SK-N-SH (cell line): ENCODE results near the gene CHPF2. TPM values are rescaled to one million over a fixed set of nuclear protein-coding genes. Genes with fewer than 3 reads are reported as not detected.

Experiments
- CTCF ChIA-PET: fragments of 300-600, 350-600 bp; formaldehyde crosslinking; extraction: SDS; loops from one replicate; lab custom pipeline; 2021; lab: Yijun Ruan, JAX
- POLR2A ChIA-PET: fragments of 350-600 bp; sonication (Branson Sonifier 250); formaldehyde crosslinking; extraction: SDS; loops from one replicate; lab custom pipeline; 2020; ENCODE audit warnings: antibody characterized with exemption, inconsistent platforms; lab: Yijun Ruan, JAX
- DNase-seq: peaks from one replicate; pipeline ENCODE4 v3.0.0; 2012
- H2AFZ ChIP-seq: fragments of 200-600 bp; sonication (generic); 2 replicates; pipeline ENCODE4 v1.8.1; 2016; ENCODE audit warnings: antibody characterized with exemption, mild to moderate bottlenecking, low read depth
- H3F3A ChIP-seq: fragments of 200-600 bp; sonication (generic); replicated peaks from 2 replicates; pipeline ENCODE3; 2016; ENCODE audit warnings: antibody characterized with exemption, mild to moderate bottlenecking; ENCODE audit not compliant: insufficient read depth
- H3K27ac ChIP-seq, 2 experiments: fragments of 200-500 bp in 1 of 2; fragments of 200-600 bp in 1 of 2; sonication (Bioruptor generic) in 1 of 2; sonication (generic), shearing (Covaris generic) in 1 of 2; 2 replicates each; pipeline versions ENCODE4 v1.5.1 to v1.6.1; 2014 to 2016; ENCODE audit warnings: low read depth in 2 of 2, inconsistent platforms in 1 of 2, low read length in 1 of 2, mild to moderate bottlenecking in 1 of 2, mixed read lengths in 1 of 2
- H3K27me3 ChIP-seq: fragments of 200-600 bp; sonication (generic), shearing (Covaris generic); 2 replicates; pipeline ENCODE4 v1.6.1; 2016; ENCODE audit warnings: mixed run types; ENCODE audit not compliant: insufficient read depth
- H3K36me3 ChIP-seq, 2 experiments: fragments of 200-500 bp in 1 of 2; fragments of 200-600 bp in 1 of 2; sonication (Bioruptor generic) in 1 of 2; sonication (generic) in 1 of 2; replicated peaks in 1 of 2; 2 replicates each; pipeline versions ENCODE3 to v1.5.1; 2014 to 2016; ENCODE audit warnings: low read length in 1 of 2, mild to moderate bottlenecking in 1 of 2; ENCODE audit not compliant: insufficient read depth in 2 of 2, control insufficient read depth in 1 of 2
- H3K4me1 ChIP-seq, 2 experiments: fragments of 200-500 bp in 1 of 2; fragments of 200-600 bp in 1 of 2; sonication (Bioruptor generic) in 1 of 2; sonication (generic), shearing (Covaris generic) in 1 of 2; 2 replicates each; pipeline versions ENCODE4 v1.5.1 to v1.6.1; 2014 to 2016; ENCODE audit warnings: low read depth in 1 of 2, low read length in 1 of 2, mixed run types in 1 of 2; ENCODE audit not compliant: insufficient read depth in 2 of 2, control insufficient read depth in 1 of 2
- H3K4me2 ChIP-seq: fragments of 200-600 bp; sonication (generic), shearing (Covaris generic); 2 replicates; pipeline ENCODE4 v1.6.1; 2017; ENCODE audit warnings: mixed run types
- H3K4me3 ChIP-seq, 2 experiments: fragments of 200-500 bp in 1 of 2; fragments of 200-600 bp in 1 of 2; sonication (Bioruptor generic) in 1 of 2; sonication (generic), shearing (Covaris generic) in 1 of 2; 2 replicates each; pipeline versions ENCODE4 v1.5.1 to v1.8.1; 2014 to 2016; ENCODE audit warnings: low read depth in 2 of 2, inconsistent platforms in 1 of 2, low read length in 1 of 2, mild to moderate bottlenecking in 1 of 2, mixed read lengths in 1 of 2, moderate library complexity in 1 of 2
- H3K79me2 ChIP-seq: fragments of 200-600 bp; sonication (generic); 2 replicates; pipeline ENCODE4 v1.8.1; 2017; ENCODE audit warnings: mild to moderate bottlenecking; ENCODE audit not compliant: insufficient read depth
- H3K9ac ChIP-seq: fragments of 200-600 bp; sonication (generic); 2 replicates; pipeline ENCODE4 v1.6.1; 2017; ENCODE audit warnings: mixed run types
- H3K9me2 ChIP-seq: fragments of 200-600 bp; sonication (generic); 2 replicates; pipeline ENCODE4 v1.6.1; 2017; ENCODE audit warnings: mixed run types
- H3K9me3 ChIP-seq: fragments of 200-600 bp; sonication (generic); 2 replicates; pipeline ENCODE4 v1.6.1; 2017; ENCODE audit warnings: mixed run types, mild to moderate bottlenecking, moderate library complexity
- H4K20me1 ChIP-seq: fragments of 200-600 bp; sonication (generic); 2 replicates; pipeline ENCODE4 v1.6.1; 2017; ENCODE audit warnings: mild to moderate bottlenecking, mixed run types; ENCODE audit not compliant: insufficient read depth
- CTCF ChIP-seq: fragments of 200-600 bp; sonication (generic); IDR thresholded peaks from 2 replicates; pipeline ENCODE4 v1.6.1; 2017; ENCODE audit warnings: antibody characterized with exemption, mild to moderate bottlenecking, moderate library complexity
- FOXJ3 ChIP-seq: sonication (generic); formaldehyde crosslinking; IDR thresholded peaks from 2 replicates; pipeline ENCODE4 v1.5.1; 2020; ENCODE audit warnings: mild to moderate bottlenecking, missing genetic modification reagents
- GABPA ChIP-seq: IDR thresholded peaks from 2 replicates; pipeline ENCODE4 v1.4.0; 2012; ENCODE audit warnings: low read depth, mild to moderate bottlenecking
- JUND ChIP-seq: IDR thresholded peaks from 2 replicates; pipeline ENCODE4 v1.4.0; 2012
- MEF2A ChIP-seq: IDR thresholded peaks from 2 replicates; pipeline ENCODE4 v1.4.0; 2012; ENCODE audit warnings: low read depth, borderline replicate concordance
- MXI1 ChIP-seq: IDR thresholded peaks from 2 replicates; pipeline ENCODE4 v1.6.1; 2012; ENCODE audit warnings: mild to moderate bottlenecking, low read depth, low read length, improper control_type of control experiment
- NFIC ChIP-seq: IDR thresholded peaks from 2 replicates; pipeline ENCODE4 v1.4.0; 2012; ENCODE audit warnings: borderline replicate concordance
- PBX3 ChIP-seq: IDR thresholded peaks from 2 replicates; pipeline ENCODE4; 2012
- RAD21 ChIP-seq: IDR thresholded peaks from 2 replicates; pipeline ENCODE4 v1.6.1; 2012; ENCODE audit warnings: mild to moderate bottlenecking, low read length
- RCOR1 ChIP-seq: fragments of 150-350 bp; IDR thresholded peaks from 2 replicates; pipeline ENCODE4 v1.6.1; 2017; ENCODE audit warnings: antibody characterized with exemption, low read length
- SMC3 ChIP-seq: IDR thresholded peaks from 2 replicates; pipeline ENCODE4 v1.6.1; 2012; ENCODE audit warnings: low read depth, low read length, improper control_type of control experiment
- TEAD4 ChIP-seq: IDR thresholded peaks from 2 replicates; pipeline ENCODE4 v1.4.0; 2012; ENCODE audit warnings: mild to moderate bottlenecking, borderline replicate concordance; ENCODE audit not compliant: insufficient read depth
- USF1 ChIP-seq: IDR thresholded peaks from 2 replicates; pipeline ENCODE4 v1.4.0; 2012; ENCODE audit warnings: low read depth, borderline replicate concordance
- ZBTB33 ChIP-seq: IDR thresholded peaks from 2 replicates; pipeline ENCODE4 v1.4.0; 2012; ENCODE audit warnings: low read depth, borderline replicate concordance
- WGBS: methylation state at CpG from one replicate; pipeline ENCODE4 v1.1.6; 2017; ENCODE audit warnings: low lambda C conversion rate; 5-methylcytosine and 5-hydroxymethylcytosine counted together
- polyA plus RNA-seq, 3 experiments: library from polyadenylated mRNA; depleted of rRNA; stranded (reverse); fragments of >200 nt; gene quantifications; 2 replicates each; pipeline ENCODE4 v1.2.3, GENCODE V29; 2012
- TF ChIP-seq, protein P1 (sequence below): fragments of 150-350 bp; IDR thresholded peaks from 2 replicates; pipeline ENCODE4 v1.6.1; 2016; ENCODE audit warnings: mild to moderate bottlenecking, low read depth, low read length

The CHPF2 gene
- polyA plus RNA-seq, 1 of the 3 experiments (the other 2 are of a cell fraction), result 68.6 TPM

- Histone ChIP-seq H3K4me2 (no peak overlapping the region), H3K9me2 (no peaks in the 10 kb centered on the region), H3K36me3 (no peaks in the 10 kb centered on the region), H3K4me1 (no peaks in the 10 kb centered on the region), H3K27ac (no peak overlapping the region), H3K4me3 (no peak overlapping the region), H3K9me3 (no peaks in the 10 kb centered on the region), H2AFZ (no peak overlapping the region), H4K20me1 (no peaks in the 10 kb centered on the region), H3F3A (no peaks in the 10 kb centered on the region), H3K9ac (no peak overlapping the region), H3K27me3 (peaks cover 89% of the 10 kb centered on the region), H3K79me2 (no peaks in the 10 kb centered on the region)
- WGBS, result 91% methylated on average over 12 of the region's 23 CpGs
- POLR2A ChIA-PET, result no interaction called here
- TF ChIP-seq TEAD4 (no peak), ZBTB33 (no peak), PBX3 (no peak), GABPA (no peak), MXI1 (no peak), FOXJ3 (CRISPR knock-in tag) (no peak), RAD21 (no peak), NFIC (no peak), MEF2A (no peak), RCOR1 (no peak), CTCF (no peak), SMC3 (no peak), USF1 (no peak), JUND (no peak)
- TF ChIP-seq, protein P1, sequence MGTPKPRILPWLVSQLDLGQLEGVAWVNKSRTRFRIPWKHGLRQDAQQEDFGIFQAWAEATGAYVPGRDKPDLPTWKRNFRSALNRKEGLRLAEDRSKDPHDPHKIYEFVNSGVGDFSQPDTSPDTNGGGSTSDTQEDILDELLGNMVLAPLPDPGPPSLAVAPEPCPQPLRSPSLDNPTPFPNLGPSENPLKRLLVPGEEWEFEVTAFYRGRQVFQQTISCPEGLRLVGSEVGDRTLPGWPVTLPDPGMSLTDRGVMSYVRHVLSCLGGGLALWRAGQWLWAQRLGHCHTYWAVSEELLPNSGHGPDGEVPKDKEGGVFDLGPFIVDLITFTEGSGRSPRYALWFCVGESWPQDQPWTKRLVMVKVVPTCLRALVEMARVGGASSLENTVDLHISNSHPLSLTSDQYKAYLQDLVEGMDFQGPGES, result no peak
- CTCF ChIA-PET, result interaction anchor here (1.2 kb wide), 1 partner anchor 19 kb away, joined by 3 read pairs; no protein-coding TSS in a partner anchor
- no peak for DNase-seq
These were observed 40.2 kb upstream of the CHPF2 start for GRCh38 chr7:151192002-151192539.
